T follicular helper cell (primary cell): ENCODE results near the gene CABLES2.

ENCODE experiments used
- DNase-seq: peaks from one replicate; pipeline ENCODE4 v3.0.0-alpha.2; 2020; ENCODE audit warnings: low read depth

CABLES2 gene

DNA sequence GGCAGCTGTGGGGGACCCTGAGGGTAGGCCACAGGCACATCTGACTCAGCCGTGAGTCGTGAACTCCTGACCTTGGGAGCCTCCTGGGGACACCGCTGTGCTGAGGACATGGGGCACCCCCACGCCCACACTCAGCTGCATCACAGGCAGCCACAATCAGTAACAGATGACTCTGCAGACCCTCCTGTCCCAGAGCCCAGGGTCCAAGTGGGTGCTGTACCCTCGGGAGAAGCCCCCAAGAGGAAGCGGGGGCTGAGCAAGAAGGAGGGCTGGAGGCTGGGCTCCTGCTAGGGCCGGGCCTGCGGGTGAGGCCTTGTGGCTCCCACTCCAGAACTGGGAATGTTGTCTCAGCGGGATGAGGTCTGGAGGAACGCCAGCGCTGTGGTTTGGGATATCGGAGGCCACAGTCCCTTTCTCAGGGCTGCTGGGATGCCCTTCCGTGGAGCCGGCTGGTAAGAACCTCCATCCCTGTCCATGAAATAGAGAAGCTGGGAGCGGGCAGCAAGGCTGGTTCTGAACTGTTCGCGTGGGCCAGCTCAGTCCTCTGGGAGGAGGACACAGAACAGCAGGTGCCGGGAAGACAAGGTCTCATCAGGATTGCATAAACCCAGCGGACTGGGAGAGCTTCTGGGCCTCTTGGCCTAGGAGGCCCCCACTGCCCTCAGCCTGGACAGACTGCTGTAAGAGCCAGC is 36.8 kb downstream of the CABLES2 start:
- DNase-seq, result no peak

DNA sequence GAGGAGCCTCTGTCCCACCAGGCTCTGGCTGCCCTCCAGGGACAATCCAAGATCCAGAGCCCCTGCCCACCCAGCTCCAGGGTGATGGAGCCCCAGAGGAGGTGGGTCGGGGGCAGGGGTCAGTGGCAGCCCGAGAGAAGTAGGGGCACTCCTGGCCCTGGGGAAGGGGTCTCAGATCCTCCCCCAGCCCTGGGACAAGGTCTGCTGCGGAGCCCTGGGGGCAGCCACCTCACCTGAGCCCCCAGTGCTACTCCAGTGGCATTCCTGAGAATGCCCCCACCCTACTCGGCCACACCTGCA is 37.3 kb downstream of the CABLES2 start:
- no peak for DNase-seq

DNA sequence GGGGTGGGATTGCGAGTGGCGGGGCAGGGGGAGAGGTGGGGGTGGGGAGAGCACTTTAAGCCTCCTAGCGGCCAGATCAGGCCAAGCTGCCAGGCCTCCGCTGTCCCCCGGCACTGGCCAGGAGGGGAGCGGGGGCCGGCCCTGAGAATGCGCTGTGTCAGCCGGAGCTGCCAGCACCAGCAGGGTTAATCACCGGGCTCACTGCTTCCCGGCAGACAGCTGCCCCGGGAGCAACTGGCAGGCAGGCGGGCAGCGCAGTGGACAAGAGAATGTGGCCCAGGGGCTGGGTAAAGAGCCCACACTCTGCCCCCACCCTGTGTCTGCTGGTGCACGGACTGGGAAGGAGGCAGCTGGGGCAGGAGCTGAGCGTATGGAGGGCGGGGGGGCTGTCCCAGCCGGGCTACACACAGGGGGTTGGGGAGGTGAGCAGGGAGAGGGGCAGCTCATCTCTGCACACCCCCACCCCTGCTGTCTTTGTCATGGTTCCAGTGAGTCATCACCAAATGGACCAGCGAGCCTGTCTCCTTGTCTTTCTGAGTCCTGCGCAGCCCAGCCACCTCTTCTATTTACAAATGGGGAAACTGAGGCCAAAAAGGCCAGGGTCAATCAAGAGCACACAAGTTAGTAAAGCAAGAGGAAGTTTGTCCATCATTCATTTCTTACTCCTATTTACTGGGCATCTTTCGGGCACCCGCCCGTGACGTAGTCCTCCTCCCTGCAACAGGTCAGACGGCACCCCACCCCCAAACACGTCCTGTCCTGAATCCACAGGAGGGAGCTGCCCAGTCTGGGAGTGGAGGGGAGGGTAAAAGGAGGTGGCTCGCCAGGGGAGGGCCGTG is 37.9 kb downstream of the CABLES2 start:
- DNase-seq, result no peak

DNA sequence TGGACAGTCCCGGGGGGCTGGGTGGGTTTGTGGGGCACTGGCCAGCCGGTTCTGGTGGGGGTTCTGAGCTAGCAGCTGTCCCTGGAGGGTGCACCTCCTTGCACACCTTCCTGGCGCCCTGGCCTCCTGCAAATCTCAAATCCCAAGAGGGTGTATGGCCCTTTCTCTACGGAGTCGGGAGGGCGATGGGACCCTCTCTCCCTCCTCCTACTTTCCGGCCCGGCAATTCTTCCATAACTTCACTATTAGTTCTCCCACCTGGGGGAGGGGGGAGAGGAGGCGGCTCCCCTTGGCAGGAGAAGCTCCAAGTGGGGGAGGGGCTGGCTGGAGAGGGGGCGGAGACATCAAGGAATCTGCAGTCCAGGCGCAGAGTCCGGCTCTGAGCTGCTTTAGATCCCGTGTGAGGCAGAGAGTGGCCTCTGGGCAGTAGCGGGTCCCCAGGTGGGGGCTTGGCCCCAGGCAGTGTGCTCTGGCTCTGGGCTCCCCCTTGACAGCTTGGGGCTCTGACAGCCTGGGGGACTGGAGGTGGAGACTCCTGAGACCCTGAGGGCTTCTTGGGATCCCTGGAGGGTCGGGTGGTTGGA is 38.6 kb downstream of the CABLES2 start:
- no peak for DNase-seq

DNA sequence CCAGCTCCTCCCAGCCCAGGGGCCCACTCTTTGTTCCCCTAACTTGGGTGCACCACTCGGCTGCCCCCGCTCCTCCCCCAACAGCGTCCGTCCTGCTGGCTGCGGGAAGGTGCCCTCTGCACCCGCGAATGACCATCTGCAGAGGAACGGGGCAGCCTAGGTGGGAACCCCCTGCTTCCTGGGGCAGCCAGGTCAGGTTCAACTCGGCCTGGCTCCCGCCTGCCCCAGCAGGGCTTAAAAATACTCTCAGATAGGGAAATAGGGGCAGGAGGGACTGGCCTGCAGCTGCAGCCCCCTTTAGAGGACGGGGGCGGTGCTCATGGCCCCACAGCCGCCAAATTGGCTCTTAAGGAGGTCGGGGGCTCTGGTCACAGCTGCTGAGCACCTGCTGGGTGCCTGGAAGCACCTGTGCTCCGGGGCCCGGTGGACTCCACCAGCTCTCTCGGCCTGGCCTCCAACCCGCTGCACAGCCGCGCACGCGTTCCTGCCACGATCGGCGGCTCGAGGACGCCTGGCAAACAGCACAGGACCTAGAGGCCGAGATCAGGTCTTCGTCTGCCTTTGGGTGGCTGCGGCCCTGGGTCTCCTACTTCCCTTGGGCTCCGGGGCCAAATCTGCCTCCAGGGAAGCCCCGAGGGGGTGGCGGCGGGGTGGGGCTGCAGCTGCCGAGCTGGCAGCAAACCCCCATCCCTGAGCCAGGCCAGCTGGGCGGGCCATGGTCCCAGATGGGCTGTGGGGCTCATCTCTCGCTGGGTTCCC is 39.3 kb downstream of the CABLES2 start:
- DNase-seq, result no peak

DNA sequence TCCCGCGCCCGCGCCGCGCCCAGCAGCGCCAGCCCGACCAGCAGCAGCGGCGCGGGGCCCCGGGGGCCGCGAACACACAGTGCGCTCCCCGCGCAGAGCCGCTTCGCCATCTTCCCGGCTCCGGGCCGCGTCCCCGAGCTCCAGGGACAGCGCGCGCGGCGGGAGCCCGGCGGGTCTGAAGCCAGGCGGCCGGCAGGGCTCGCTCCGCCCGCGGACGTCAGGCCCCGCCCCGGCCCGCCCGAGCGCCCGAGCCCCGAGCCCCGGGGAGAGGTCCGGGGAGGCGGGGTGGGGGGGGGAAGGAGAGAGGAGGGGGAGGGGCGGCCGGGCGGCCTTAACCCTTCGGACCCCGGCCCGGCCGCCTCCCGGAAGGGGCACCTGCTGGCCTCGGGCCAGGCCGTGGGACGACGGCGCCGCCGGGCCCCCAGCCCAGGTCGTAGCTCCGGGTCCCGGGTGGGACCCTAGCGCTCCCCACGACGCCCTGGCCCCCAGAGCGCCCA is 39.9 kb downstream of the CABLES2 start, which contains the start of gene LAMA5:
TSS of gene LAMA5 (minus strand) at position 177 of the 497 bp plus-strand sequence. CDS start at position 110, 67 bp downstream.
- no peak for DNase-seq

DNA sequence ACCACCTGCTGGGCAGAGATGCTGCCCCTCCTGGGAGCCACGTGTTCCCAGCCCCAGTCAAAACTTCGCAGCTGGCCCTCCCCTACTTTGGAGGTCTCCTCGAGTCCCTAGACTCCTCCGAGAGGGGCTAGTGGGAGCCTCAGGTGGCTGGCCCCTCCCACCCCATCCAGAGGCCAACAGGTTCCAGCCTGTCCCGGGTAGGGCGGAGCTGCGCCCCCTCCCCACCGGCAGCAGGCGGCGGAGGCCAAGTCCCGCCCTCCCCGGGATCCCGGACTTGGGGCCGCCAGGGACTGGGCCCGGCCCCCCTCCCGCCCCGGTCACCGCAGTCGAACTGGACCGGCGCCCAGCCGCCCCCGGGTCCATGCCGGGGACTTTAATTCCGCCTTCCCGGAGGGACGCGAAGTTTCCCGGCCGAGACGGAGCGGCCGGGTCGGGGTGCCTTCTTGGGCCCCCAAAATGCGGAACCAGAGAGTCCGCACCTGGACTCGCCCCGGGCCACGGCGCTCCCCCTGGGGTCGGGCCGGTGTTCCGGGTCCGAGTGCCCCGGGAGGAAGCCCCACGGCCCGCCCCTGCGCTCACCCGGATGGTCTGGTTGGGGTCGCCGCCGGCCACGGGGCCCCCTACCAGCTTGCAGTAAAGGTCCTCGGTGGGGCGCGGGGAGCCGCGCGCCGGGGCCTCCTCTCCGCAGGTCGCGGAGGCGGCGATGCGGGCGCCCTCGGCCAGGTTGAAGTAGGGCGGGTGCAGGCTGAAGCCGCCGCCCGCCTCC is 40.5 kb downstream of the CABLES2 start:
- no peak for DNase-seq

DNA sequence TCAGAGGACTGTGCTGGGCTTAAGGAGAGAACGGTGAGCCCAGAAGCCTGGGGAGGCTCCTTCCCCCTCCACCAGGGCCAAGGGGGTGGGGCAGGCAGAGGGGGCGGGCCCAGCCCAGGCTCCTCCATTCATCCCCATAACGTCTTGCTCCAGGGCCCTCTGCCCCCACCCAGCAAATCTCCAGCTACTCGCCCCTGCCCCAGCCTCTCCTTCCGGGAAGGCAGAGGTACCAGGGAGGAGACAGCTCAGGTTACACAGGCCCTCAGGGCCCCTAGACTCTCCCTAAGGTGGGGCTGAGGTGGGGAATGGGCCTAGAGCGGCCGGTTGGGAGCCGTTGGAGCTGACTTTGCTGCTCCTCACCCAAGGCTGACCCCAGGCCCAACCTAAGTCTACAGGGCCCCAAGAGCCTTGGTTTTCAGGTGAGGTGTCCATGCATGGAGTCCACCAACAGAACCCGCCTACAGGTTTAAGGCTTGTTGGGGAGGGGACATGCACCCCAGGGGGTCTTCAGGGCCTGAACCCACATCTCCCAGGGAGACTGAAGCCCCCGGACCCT is 41.2 kb downstream of the CABLES2 start:
- no peak for DNase-seq

DNA sequence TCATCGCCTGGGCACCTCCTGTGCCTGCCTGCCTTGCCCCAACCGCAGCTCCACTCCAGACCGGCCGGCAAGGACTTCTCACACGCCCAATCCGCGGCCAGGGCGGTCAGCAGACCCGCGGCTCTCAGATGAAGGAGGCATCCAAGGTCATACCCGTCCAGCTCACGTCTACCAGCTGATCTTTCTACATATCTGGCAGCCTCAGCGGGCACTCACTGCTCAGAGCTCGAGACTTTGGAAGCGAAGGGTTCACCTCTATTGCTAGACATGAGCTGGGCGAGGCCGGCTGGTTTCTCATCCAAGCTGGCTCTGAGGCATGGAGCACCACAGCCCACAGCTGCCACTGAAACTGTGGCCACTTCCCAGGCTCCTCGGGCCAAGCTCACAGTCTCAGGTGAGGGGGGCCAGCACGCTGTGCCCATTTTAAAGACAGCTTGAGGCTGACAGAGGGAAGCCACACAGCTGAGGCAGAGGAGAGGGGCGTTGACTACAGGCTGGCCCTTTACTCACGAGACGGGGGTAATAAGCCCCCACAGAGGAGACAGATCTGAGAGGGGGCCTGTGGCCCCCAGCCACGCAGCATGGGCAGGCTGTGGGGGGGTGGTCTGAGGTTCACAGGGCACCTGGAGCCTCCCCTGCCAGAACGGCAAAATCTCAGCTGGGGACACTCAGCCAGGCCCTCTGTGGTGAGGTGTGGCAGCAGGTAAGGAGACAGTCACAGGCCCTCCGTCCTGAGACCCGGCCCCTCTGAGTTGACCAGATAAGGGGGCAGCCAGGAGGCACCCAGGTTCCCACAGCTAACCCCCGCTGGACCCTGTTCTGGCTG is 42.0 kb downstream of the CABLES2 start:
- no peak for DNase-seq

DNA sequence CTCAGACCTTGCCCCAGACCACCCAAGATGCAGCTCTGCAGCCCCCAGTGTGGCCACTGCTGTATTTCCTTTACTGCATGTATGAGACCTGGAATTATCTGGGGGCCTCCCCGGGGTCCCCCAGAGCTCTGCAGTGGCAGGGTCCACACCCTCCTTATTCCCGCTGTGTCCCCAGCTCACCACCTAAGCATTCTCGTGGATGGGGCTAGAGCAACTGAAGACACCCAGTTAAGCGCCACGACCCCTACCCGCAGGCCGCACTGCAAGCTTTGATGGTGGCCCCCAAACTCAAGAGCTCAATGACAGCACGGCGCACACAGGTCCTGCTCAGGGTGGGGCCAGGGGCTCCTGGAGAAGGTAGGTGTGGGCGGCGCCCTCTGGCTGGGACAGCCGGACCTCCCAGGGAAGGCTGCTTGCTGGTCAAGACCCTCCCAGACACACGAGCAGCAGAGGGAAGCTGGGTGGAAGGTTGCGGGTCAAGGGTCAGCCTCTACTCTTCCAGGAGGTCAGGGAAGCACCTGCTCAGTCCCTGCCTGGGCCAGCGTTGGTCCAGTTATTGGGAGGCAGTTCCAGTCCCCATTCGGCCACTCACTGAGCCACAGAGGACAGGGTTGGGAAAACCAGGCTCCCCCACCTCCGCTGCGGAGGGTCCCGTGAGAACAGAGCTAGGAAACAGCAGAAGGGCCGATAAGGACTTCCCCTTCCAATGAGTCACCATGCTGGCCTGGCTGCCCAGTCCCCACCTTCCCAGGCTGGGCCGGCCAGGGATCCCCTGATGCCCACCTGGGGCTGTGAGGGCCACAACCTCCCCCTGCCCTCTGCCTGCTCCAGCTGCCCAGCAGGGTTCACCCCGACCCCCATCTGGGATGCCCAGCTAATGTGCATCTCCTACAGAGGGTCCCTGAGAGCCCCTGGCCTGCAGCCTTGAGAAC is 42.9 kb downstream of the CABLES2 start:
- no peak for DNase-seq

DNA sequence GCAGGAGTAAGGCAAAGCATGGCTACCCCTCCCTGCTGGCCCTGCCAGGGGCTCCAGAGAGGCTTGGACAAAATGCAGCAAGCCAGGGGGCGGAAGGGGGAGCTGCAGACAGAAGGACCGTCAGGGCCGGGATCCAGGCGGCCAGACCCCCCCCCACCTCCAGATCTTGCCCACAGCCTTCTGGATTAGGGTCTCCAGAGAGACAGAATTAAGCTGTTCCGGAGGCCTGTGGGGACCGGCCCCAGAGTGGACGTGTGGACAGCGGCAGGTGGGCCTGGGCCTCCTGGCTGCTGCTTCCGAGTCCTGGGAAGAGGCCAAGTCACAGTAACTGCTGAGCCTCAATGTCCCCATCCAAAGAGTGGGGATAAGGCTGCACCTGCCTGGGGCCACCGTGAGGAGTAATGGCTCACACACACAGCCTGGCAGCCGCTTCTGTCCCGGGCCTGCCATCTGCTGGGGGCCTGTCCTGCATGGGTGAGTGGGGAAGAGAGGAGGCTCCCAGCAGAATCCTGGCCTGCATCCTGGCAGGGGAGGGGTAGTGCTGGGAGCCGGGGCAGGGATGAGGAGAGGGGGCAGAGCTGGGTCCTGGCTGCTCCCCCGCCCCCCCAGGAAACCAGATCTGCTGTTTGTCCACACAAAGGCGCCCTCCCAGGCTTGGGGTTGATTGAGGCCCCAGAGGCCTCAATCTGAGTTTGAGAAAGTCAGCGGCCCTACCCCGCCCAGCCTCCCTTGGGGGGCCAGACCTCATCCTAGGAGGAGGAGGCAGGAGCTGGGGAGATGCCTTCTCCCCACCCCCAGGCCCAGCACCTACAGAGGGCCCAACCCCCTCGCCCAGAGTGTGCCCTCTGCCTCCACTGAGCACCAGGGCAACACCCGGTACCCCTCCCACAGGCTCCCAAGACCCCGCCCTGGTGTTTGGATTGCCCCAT is 43.8 kb downstream of the CABLES2 start:
- no peak for DNase-seq

DNA sequence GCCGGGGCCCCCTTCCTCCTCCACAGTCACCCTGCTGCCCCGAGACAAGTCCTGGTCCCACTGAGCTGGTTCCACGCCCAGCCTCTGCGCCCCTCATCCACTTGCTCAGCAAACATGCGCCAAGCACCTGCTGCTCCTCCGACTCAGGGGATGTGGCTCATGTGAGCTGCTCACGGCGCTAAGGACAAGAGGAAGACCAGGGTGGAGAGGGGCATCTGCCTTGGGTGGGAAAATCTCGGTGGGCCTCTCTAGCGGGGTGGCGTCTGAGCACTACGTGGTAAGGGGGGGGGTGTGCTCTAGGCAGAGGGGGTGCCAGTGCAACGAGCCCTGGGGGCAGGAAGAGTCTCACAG is 44.5 kb downstream of the CABLES2 start:
- no peak for DNase-seq

DNA sequence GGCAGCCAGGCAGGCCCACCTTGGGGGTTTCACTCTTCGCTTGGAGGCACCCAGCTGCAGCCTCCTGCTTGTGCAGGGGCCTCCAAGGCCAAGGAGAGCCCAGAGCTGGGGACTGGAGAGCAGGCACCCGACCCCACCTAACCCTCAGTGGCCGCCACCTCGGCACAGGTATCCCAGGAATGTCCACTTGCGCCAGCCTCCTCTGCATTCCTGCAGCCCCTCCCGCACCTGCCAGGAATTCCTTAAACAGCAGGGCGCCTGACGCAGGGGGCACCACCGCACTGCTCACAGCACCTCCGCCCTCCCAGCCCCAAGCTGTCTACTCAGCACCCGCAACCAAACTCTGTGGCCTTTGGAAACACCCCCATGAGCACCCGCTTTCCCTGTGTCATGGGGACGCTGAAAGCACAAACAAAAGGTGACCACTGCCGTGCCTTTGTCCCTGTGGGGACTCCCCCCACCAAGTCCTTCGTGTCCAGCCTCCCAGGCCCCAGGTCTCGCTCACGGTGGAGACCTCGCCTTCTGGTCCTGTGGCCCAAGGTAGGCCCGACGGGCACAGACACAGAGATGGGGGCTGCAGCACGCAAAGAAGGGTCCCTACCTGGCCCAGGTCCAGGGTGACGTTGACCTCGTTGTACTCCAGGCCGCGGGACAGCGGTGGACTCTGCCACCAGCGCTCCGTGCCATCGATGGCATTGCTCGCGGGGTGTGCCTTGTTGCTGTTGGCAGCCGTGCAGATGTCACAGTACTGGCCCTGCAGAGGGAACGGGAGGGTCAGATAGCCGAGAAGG is 45.1 kb downstream of the CABLES2 start:
- no peak for DNase-seq

DNA sequence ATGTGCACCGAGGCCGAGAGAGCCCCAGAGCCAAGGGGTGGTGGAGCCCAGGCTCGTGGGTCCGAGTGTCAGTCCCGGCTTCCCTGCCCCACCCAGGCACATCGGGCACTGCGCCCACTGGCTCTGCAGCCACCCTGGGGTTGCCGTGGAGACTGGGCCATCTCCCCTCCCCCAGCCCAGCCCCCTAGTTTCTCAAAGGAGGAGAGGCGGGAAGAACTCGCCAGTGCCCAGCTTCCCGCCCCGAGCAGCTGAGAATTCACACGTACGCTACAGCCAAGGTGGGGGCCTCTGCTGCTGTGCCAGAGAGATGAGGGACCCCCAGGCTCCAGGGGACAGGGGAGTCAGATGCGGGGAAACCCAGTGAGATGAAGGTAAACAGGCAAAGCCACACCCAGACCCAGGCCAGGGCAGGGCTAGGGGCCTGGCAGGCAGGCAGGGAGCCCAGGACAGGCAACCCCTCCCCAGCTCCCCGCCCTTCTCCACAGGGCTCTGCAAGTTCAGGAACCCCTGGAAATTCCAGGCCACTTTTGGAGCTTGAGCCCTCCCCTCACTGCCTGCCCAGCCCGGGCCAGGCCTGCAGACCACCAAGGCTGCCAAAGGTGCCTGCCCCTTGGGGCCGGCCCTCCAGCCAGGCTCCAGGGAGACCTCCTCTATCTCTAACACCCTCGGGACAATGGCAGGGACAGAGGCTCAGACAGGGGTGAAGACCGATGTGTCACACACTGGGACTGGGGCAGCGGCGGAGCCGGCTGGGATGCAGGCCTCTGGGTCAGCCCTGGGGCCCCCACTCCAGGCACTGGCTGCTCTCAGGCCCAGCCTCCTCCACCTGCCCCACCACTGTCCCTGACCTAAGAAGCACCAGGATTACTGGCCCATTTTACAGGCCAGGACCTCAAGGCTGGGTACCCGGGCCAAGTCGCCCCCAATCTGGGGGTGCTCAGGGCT is 46.0 kb downstream of the CABLES2 start:
- DNase-seq, result no peak

DNA sequence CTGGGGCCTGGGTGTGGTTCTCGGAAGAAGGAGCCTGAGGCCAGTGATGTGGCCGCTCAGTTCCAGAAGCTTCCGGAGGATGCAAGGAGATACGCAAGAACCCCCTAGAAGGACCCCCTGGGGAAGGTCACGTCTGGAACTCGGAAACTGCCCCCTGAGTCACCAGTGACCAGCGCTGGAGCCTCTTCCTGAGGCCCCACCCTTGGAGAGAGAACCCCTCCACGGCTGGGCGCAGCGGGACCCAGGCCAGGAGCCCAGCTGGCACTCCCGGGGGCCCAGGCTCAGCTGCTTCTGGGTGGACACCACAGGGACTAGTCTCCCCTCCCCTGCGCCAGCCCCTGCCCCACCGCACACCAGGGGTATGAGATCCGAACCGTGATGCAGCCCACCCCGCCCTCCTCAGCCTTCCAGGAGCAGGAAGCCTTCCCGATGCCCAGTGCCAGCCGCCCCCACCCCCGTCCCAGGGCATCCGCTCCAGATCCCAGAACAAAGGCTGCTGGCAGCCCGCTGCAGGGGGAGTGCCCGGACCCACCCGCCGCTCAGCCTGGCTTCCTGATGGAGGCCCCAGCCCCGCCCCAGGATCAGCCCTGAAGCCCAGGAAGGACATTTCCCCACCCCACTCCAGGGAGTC is 47.5 kb downstream of the CABLES2 start:
- DNase-seq, result no peak

DNA sequence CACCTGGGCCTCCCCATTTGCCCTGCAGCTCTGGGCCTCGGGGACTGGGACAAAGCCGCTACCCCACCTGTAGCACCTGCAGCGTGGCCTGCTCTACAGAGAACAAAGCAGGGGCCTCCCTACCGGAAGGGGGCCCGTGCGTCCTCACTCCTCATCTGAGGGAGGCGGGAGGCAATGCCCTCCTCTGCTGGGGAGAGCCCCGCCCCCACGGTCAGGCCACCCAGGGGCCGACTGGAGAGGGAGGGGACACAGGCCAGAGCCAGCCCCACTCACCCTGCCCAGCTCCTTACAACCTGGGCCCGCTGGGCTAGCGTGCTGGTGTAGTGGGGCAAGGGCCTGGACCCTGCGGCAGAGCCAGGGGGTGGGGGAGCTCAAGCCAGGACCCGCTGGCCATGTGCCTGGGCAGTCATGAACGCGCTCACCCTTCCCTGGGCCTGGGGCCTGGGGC is 48.0 kb downstream of the CABLES2 start:
- no peak for DNase-seq
